Esophagus muscularis mucosa (tissue), 3 donors: Measurements from ENCODE around the gene ITPR3.

Experiments
- CTCF ChIP-seq, 3 experiments: fragments of 200-600 bp in 2 of 3; fragments of 450-650 bp in 1 of 3; sonication (generic) in 2 of 3; IDR thresholded peaks; one replicate each; pipeline ENCODE4 v1.5.1; 2017 to 2019; ENCODE audit warnings: antibody characterized with exemption in 3 of 3, mild to moderate bottlenecking in 2 of 3, moderate library complexity in 1 of 3
- POLR2A ChIP-seq: fragments of 450-650 bp; IDR thresholded peaks from one replicate; pipeline ENCODE4 v1.6.1; 2017; ENCODE audit warnings: antibody characterized with exemption, moderate library complexity, mild to moderate bottlenecking, low read depth
- POLR2AphosphoS5 ChIP-seq, 2 donors: sonication (generic); formaldehyde crosslinking; IDR thresholded peaks; one replicate each; pipeline ENCODE4 v1.6.1; 2017; ENCODE audit warnings: antibody characterized with exemption in 2 of 2

DNA sequence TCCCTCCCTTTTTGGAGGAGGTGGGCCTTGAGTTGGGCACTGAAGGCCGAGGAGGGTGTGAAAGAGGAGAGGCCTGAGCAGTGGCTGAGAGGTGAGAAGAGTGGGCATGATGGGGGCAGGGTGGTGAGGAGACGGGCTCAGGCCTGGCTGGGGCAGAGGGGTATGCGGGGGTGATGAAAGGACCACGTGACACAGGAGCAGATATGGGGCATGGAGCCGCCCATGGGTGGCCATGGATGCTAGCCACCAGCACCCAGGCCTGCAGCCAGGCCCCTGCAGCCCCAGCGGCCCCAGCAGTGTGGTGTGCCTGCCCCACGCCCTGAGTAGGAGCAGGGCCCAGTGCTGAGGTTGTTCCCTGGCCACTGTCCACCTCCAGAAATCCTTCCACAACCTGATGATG is 63.9 kb downstream of the ITPR3 start:
- no peak for TF ChIP-seq CTCF (IDR thresholded peaks at IDR 0.05)
- TF ChIP-seq POLR2AphosphoS5 (IDR thresholded peaks at IDR 0.05) = no peak
- no peak for TF ChIP-seq POLR2A
